Stimulated activated CD4-positive, alpha-beta T cell treated with anti-CD3 and anti-CD28 coated beads, Interleukin-1b, Interleukin-23, amount 100 ng/mL, for 1 hour (primary cell): ENCODE results near the gene CDK14.

Experiments
- DNase-seq, 2 donors: peaks; one replicate each; pipeline ENCODE4 v3.0.0-alpha.2; 2020; ENCODE audit warnings: low read depth in 2 of 2

The CDK14 gene

GRCh38 chr7:90678986-90679385, 82.9 kb downstream of the CDK14 start:
- no peak for DNase-seq

GRCh38 chr7:90680484-90680883, 84.4 kb downstream of the CDK14 start:
- no peak for DNase-seq

GRCh38 chr7:90681336-90682022, 85.4 kb downstream of the CDK14 start:
- no peak for DNase-seq

- no peak for DNase-seq
Observed at GRCh38 chr7:90686146-90686545, 90.0 kb downstream of the CDK14 start.

- no peak for DNase-seq
Observed at GRCh38 chr7:90688810-90689209, 92.7 kb downstream of the CDK14 start.

GRCh38 chr7:90689260-90689659, 93.1 kb downstream of the CDK14 start:
- DNase-seq: no peak

- DNase-seq: no peak
Observed at GRCh38 chr7:90690159-90690858, 94.2 kb downstream of the CDK14 start.

GRCh38 chr7:90692396-90692795, 96.3 kb downstream of the CDK14 start:
- DNase-seq: no peak

GRCh38 chr7:90692947-90693346, 96.8 kb downstream of the CDK14 start:
- DNase-seq: no peak

- no peak for DNase-seq
Observed at GRCh38 chr7:90693939-90694338, 97.8 kb downstream of the CDK14 start.

- DNase-seq: no peak
Observed at GRCh38 chr7:90698616-90699015, 102.5 kb downstream of the CDK14 start.

- no peak for DNase-seq
Observed at GRCh38 chr7:90701021-90701420, 104.9 kb downstream of the CDK14 start.

GRCh38 chr7:90701771-90702170, 105.7 kb downstream of the CDK14 start:
- no peak for DNase-seq

GRCh38 chr7:90705391-90706071, 109.4 kb downstream of the CDK14 start:
- DNase-seq: no peak

GRCh38 chr7:90706072-90706716, 110.1 kb downstream of the CDK14 start:
- no peak for DNase-seq

GRCh38 chr7:90708841-90709317, 112.8 kb downstream of the CDK14 start:
- no peak for DNase-seq

GRCh38 chr7:90709501-90710465, 113.7 kb downstream of the CDK14 start:
- DNase-seq: no peak

GRCh38 chr7:90710466-90710850, 114.3 kb downstream of the CDK14 start:
- DNase-seq: no peak

GRCh38 chr7:90713628-90714027, 117.5 kb downstream of the CDK14 start:
- no peak for DNase-seq

- DNase-seq: no peak
Observed at GRCh38 chr7:90715067-90715466, 118.9 kb downstream of the CDK14 start.
